ENCODE data around the gene SNTA1.
"Not testable (repeated sequence)": the region's sequence is repeated elsewhere in the genome, so short reads cannot be mapped to it uniquely, and the experiment has no call there.

The SNTA1 gene

GRCh38 chr20:33443006-33443511 is 504 bp downstream of the SNTA1 start:
- ChIA-PET POLR2A (interaction anchor here (0.6 to 0.9 kb wide), 4 partner anchors 21 to 224 kb away, joined by 3 to 4 read pairs (median 4); partner anchors contain the start of genes ACTL10 and CDK5RAP1), CTCF (interaction anchor here (1.2 to 4.8 kb wide), 2 partner anchors 9 to 210 kb away, joined by 5 to 22 read pairs; no protein-coding TSS in a partner anchor)
- peak overlapping the region; percentile 71 for H3K4me3 ChIP-seq (ENCODE audit: low read depth, low read length)
- TF ChIP-seq CTCF (IDR thresholded peaks at IDR 0.05; ENCODE audit: insufficient read depth, low read length, missing control alignments), result no peak
- no peak for DNase-seq (ENCODE audit: low read depth, low spot score)

GRCh38 chr20:33442136-33443005 is 1.2 kb downstream of the SNTA1 start:
- no peak for TF ChIP-seq CTCF (IDR thresholded peaks at IDR 0.05; ENCODE audit: insufficient read depth, low read length, missing control alignments)
- no peak for DNase-seq (ENCODE audit: low read depth, low spot score)
- CTCF ChIA-PET, result interaction anchor here (4.8 kb wide), 1 partner anchor 211 kb away, joined by 22 read pairs; no protein-coding TSS in a partner anchor
- H3K4me3 ChIP-seq (ENCODE audit: low read depth, low read length), result peak overlapping the region; percentile 71
- POLR2A ChIA-PET, result interaction anchor here (0.6 to 0.9 kb wide), 3 partner anchors 41 to 224 kb away, joined by 3 to 4 read pairs (median 3); partner anchors contain the start of genes ACTL10 and CDK5RAP1

GRCh38 chr20:33441142-33441955 is 2.2 kb downstream of the SNTA1 start:
- ChIA-PET POLR2A (no interaction called here), CTCF (no interaction called here)
- H3K4me3 ChIP-seq (ENCODE audit: low read depth, low read length), result no peak overlapping the region
- no peak for TF ChIP-seq CTCF (IDR thresholded peaks at IDR 0.05; ENCODE audit: insufficient read depth, low read length, missing control alignments)
- no peak for DNase-seq (ENCODE audit: low read depth, low spot score)

- POLR2A ChIA-PET; DNase-seq (ENCODE audit: low read depth, low spot score); CTCF ChIA-PET; H3K4me3 ChIP-seq (ENCODE audit: low read depth, low read length): not testable (repeated sequence)
Measured at GRCh38 chr20:33440562-33440961, 3.0 kb downstream of the SNTA1 start.

- no peak for DNase-seq (ENCODE audit: low read depth, low spot score)
- no peak overlapping the region for H3K4me3 ChIP-seq (ENCODE audit: low read depth, low read length)
- ChIA-PET POLR2A (interaction anchor here (0.9 kb wide), 1 partner anchor 52 kb away, joined by 3 read pairs; the partner anchor contains the start of gene CBFA2T2), CTCF (interaction anchor here (1.0 kb wide), 1 partner anchor 17 kb away, joined by 3 read pairs; no protein-coding TSS in a partner anchor)
- no peak for TF ChIP-seq CTCF (IDR thresholded peaks at IDR 0.05; ENCODE audit: insufficient read depth, low read length, missing control alignments)
Measured at GRCh38 chr20:33438481-33438880, 5.1 kb downstream of the SNTA1 start.

GRCh38 chr20:33437141-33437911 is 6.2 kb downstream of the SNTA1 start:
- POLR2A ChIA-PET, result interaction anchor here (0.9 kb wide), 1 partner anchor 53 kb away, joined by 3 read pairs; the partner anchor contains the start of gene CBFA2T2
- CTCF ChIA-PET, result interaction anchor here (1.0 kb wide), 1 partner anchor 18 kb away, joined by 3 read pairs; no protein-coding TSS in a partner anchor
- no peak overlapping the region for H3K4me3 ChIP-seq (ENCODE audit: low read depth, low read length)
- TF ChIP-seq CTCF (IDR thresholded peaks at IDR 0.05; ENCODE audit: insufficient read depth, low read length, missing control alignments), result no peak
- DNase-seq (ENCODE audit: low read depth, low spot score), result no peak
